ENCODE measurements around the gene YWHAG. TPM values are rescaled to one million over a fixed set of nuclear protein-coding genes. Genes with fewer than 3 reads are reported as not detected.

The YWHAG gene
- total RNA-seq, 1 experiment from 2014 or later, result 241 TPM

DNA sequence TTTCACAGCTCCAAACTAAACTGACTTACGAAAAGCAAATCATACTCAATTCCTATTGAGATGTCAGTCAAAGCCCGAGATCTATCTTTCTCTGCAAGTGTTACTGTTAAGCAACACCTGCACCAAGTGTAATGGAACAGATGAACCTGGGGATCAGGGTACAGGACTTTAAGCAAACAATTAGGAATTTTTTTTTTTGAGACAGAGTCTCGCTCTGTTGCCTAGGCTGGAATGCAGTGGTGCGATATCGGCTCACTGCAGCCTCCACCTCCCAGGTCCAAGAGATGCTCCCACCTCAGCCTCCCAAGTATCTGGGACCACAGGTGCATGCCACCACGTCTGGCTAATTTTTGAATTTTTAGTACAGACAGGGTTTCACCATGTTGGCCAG lies 14.9 kb downstream of the YWHAG start:
- no peak overlapping the region for H2BK120ac ChIP-seq (ENCODE audit: low read depth, low read length, poor library complexity, severe bottlenecking)

More for the DNA sequence above, 14.9 kb downstream of the YWHAG start:
- H3K9ac ChIP-seq (ENCODE audit: extremely low read depth, insufficient read length, low read length), result no peak overlapping the region
- Mint-ChIP-seq H3K4me3 (no peak overlapping the region), H3K27me3 (ENCODE audit: low read depth) (no peaks in the 10 kb centered on the region), H3K4me1 (peaks cover 36 to 38% of the 10 kb centered on the region in 2 experiments), H3K27ac (peak overlapping the region in 1 of 3 experiments; percentile 21; a peak in 2 of 7 replicates), H3K36me3 (ENCODE audit: insufficient read depth in 1 of 3, low read depth in 3 of 3) (peaks cover 59 to 82% (median 78%) of the 10 kb centered on the region in 3 experiments), H3K9me3 (no peaks in the 10 kb centered on the region)
- no peak overlapping the region for H3T11ph ChIP-seq (ENCODE audit: low read length)
- no peak overlapping the region for H2AFZ ChIP-seq (ENCODE audit: low read length)
- no peaks in the 10 kb centered on the region for H4K20me1 ChIP-seq (ENCODE audit: control insufficient read depth, insufficient read depth, insufficient read length)
- no peak overlapping the region for H2BK12ac ChIP-seq (ENCODE audit: insufficient read length, low read depth, low read length)
- no peak overlapping the region for H2BK20ac ChIP-seq (ENCODE audit: low read depth, low read length, poor library complexity, severe bottlenecking)
- no CpG with 5 or more reads among the region's 6 CpGs for WGBS (ENCODE audit: extremely low coverage, insufficient read length, low lambda C conversion rate)
- H3K4me1 ChIP-seq (ENCODE audit: insufficient read depth, low read length), result no peaks in the 10 kb centered on the region
- peaks cover 73% of the 10 kb centered on the region; the same call in 1 of the 2 replicates for H3K79me2 ChIP-seq (ENCODE audit: insufficient read depth, low read length)
- no peaks in the 10 kb centered on the region for H3K27me3 ChIP-seq (ENCODE audit: insufficient read depth, low read length)
- no peak overlapping the region for H3K14ac ChIP-seq (ENCODE audit: insufficient read depth, low read length)
- DNase-seq, result no peak
- H4K5ac ChIP-seq (ENCODE audit: insufficient read length, low read depth, low read length), result no peak overlapping the region
- no peak overlapping the region for H3K56ac ChIP-seq (ENCODE audit: insufficient read length, low read depth, low read length)
- no peak overlapping the region for H2BK15ac ChIP-seq (ENCODE audit: low read depth, low read length)
- no peak overlapping the region for H3K18ac ChIP-seq (ENCODE audit: insufficient read length, low read depth, low read length)
- no peak overlapping the region for H2BK5ac ChIP-seq (ENCODE audit: insufficient read length, low read length)
- no peaks in the 10 kb centered on the region for H3K9me3 ChIP-seq (ENCODE audit: control insufficient read depth, low read depth, low read length)
- H3K4ac ChIP-seq (ENCODE audit: low read depth, low read length), result no peak overlapping the region
- no peak overlapping the region for H2AK5ac ChIP-seq (ENCODE audit: insufficient read length, low read length)
- H3K4me2 ChIP-seq (ENCODE audit: insufficient read depth, insufficient read length, low read length), result no peak overlapping the region
- no peak overlapping the region for H3K27ac ChIP-seq (ENCODE audit: insufficient read length, low read depth, low read length)
- no peaks in the 10 kb centered on the region for H3K23me2 ChIP-seq (ENCODE audit: insufficient read length, low read depth, low read length, poor library complexity, severe bottlenecking)
- TF ChIP-seq, protein P1, sequence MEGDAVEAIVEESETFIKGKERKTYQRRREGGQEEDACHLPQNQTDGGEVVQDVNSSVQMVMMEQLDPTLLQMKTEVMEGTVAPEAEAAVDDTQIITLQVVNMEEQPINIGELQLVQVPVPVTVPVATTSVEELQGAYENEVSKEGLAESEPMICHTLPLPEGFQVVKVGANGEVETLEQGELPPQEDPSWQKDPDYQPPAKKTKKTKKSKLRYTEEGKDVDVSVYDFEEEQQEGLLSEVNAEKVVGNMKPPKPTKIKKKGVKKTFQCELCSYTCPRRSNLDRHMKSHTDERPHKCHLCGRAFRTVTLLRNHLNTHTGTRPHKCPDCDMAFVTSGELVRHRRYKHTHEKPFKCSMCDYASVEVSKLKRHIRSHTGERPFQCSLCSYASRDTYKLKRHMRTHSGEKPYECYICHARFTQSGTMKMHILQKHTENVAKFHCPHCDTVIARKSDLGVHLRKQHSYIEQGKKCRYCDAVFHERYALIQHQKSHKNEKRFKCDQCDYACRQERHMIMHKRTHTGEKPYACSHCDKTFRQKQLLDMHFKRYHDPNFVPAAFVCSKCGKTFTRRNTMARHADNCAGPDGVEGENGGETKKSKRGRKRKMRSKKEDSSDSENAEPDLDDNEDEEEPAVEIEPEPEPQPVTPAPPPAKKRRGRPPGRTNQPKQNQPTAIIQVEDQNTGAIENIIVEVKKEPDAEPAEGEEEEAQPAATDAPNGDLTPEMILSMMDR (conservative IDR thresholded peaks at IDR 0.05), result no peak
- peaks cover 9% of the 10 kb centered on the region for H3K79me1 ChIP-seq (ENCODE audit: insufficient read depth, low read depth, low read length, poor library complexity, severe bottlenecking)
- H4K8ac ChIP-seq (replicated peaks; ENCODE audit: insufficient read length, low read depth, low read length), result no peak overlapping the region
- H3K23ac ChIP-seq (ENCODE audit: insufficient read length, low read depth, low read length), result no peak overlapping the region
- no peak overlapping the region for H4K91ac ChIP-seq (ENCODE audit: insufficient read length, low read depth, low read length)
